Measurements from ENCODE around the gene RGCC.

Gene RGCC

GRCh38 chr13:41513600-41513999 is 56.2 kb downstream of the RGCC start:
- Histone ChIP-seq H2AFZ (ENCODE audit: low read depth) (no peak overlapping the region), H3K4me1 (ENCODE audit: low read depth, poor library complexity, severe bottlenecking) (no peaks in the 10 kb centered on the region), H3K27ac (no peak overlapping the region), H3K9ac (no peak overlapping the region), H3K36me3 (ENCODE audit: insufficient read depth) (no peaks in the 10 kb centered on the region), H4K20me1 (ENCODE audit: insufficient read depth) (no peaks in the 10 kb centered on the region), H3K4me3 (IDR thresholded peaks at IDR 0.05; ENCODE audit: insufficient read depth, low read depth, low read length) (no peak overlapping the region), H3K79me2 (ENCODE audit: insufficient read depth, low read depth) (no peaks in the 10 kb centered on the region), H3K4me2 (no peak overlapping the region), H3K27me3 (ENCODE audit: insufficient read depth, low read depth) (no peaks in the 10 kb centered on the region)
- TF ChIP-seq CTCF (conservative IDR thresholded peaks at IDR 0.05; ENCODE audit: low read depth, low read length), result no peak

DNA sequence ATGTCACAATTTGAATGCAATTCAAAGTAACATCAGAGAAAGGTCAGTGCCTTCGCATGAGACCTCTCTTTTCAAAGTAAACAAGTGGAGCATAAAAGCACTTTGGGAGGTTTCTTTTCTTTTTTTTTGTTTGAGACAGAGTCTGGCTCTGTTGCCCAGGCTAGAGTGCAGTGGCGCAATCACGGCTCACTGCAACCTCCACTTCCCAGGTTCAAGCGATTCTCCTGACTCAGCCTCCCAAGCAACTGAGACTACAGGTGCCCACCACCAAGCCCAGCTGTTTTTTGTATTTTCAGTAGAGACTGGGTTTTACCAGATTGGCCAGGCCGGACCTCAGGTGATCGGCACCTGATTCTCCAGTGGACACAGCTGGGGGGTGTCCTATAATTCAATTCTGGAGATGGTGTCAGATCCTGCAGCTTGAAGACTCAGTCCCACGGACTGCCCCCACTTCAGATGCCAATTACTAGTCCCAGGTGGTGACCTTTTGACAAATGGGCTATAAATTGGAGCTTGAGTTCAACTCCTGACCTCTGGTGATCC is 57.6 kb downstream of the RGCC start:
- Histone ChIP-seq H3K27ac (no peak overlapping the region), H3K4me2 (no peak overlapping the region), H3K79me2 (ENCODE audit: insufficient read depth, low read depth) (no peaks in the 10 kb centered on the region), H3K27me3 (ENCODE audit: insufficient read depth, low read depth) (no peaks in the 10 kb centered on the region), H2AFZ (ENCODE audit: low read depth) (no peak overlapping the region), H3K9ac (no peak overlapping the region), H3K36me3 (ENCODE audit: insufficient read depth) (no peaks in the 10 kb centered on the region), H3K4me3 (IDR thresholded peaks at IDR 0.05; ENCODE audit: insufficient read depth, low read depth, low read length) (no peak overlapping the region), H3K4me1 (ENCODE audit: low read depth, poor library complexity, severe bottlenecking) (no peaks in the 10 kb centered on the region), H4K20me1 (ENCODE audit: insufficient read depth) (no peaks in the 10 kb centered on the region)
- no peak for TF ChIP-seq CTCF (conservative IDR thresholded peaks at IDR 0.05; ENCODE audit: low read depth, low read length)

GRCh38 chr13:41515491-41516139 is 58.3 kb downstream of the RGCC start:
- Histone ChIP-seq H3K27ac (no peak overlapping the region), H3K36me3 (ENCODE audit: insufficient read depth) (no peaks in the 10 kb centered on the region), H3K4me3 (IDR thresholded peaks at IDR 0.05; ENCODE audit: insufficient read depth, low read depth, low read length) (no peak overlapping the region), H3K79me2 (ENCODE audit: insufficient read depth, low read depth) (no peaks in the 10 kb centered on the region), H2AFZ (ENCODE audit: low read depth) (no peak overlapping the region), H4K20me1 (ENCODE audit: insufficient read depth) (no peaks in the 10 kb centered on the region), H3K4me2 (no peak overlapping the region), H3K9ac (no peak overlapping the region), H3K4me1 (ENCODE audit: low read depth, poor library complexity, severe bottlenecking) (no peaks in the 10 kb centered on the region), H3K27me3 (ENCODE audit: insufficient read depth, low read depth) (no peaks in the 10 kb centered on the region)
- no peak for TF ChIP-seq CTCF (conservative IDR thresholded peaks at IDR 0.05; ENCODE audit: low read depth, low read length)

GRCh38 chr13:41516166-41516565 is 58.8 kb downstream of the RGCC start:
- no peaks in the 10 kb centered on the region for H3K79me2 ChIP-seq (ENCODE audit: insufficient read depth, low read depth)
- H2AFZ ChIP-seq (ENCODE audit: low read depth), result no peak overlapping the region
- no peaks in the 10 kb centered on the region for H3K27me3 ChIP-seq (ENCODE audit: insufficient read depth, low read depth)
- no peak overlapping the region for H3K4me3 ChIP-seq (IDR thresholded peaks at IDR 0.05; ENCODE audit: insufficient read depth, low read depth, low read length)
- no peak overlapping the region for H3K27ac ChIP-seq
- no peak overlapping the region for H3K9ac ChIP-seq
- no peak overlapping the region for H3K4me2 ChIP-seq
- TF ChIP-seq CTCF (conservative IDR thresholded peaks at IDR 0.05; ENCODE audit: low read depth, low read length), result no peak
- no peaks in the 10 kb centered on the region for H3K36me3 ChIP-seq (ENCODE audit: insufficient read depth)
- H4K20me1 ChIP-seq (ENCODE audit: insufficient read depth), result no peaks in the 10 kb centered on the region
- H3K4me1 ChIP-seq (ENCODE audit: low read depth, poor library complexity, severe bottlenecking), result no peaks in the 10 kb centered on the region
